ENCODE measurements around the gene DOCK1.

Gene DOCK1

GRCh38 chr10:126945351-126946030 lies 40.3 kb downstream of the DOCK1 start:
- TF ChIP-seq, protein P1, sequence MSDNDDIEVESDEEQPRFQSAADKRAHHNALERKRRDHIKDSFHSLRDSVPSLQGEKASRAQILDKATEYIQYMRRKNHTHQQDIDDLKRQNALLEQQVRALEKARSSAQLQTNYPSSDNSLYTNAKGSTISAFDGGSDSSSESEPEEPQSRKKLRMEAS (IDR thresholded peaks at IDR 0.05; ENCODE audit: low read depth, low read length): no peak
- no peak for TF ChIP-seq POLR2A (IDR thresholded peaks at IDR 0.05; ENCODE audit: extremely low read depth, insufficient read length)
- TF ChIP-seq MYC (IDR thresholded peaks at IDR 0.05; ENCODE audit: low read depth, low read length): no peak
- TF ChIP-seq, protein P2, sequence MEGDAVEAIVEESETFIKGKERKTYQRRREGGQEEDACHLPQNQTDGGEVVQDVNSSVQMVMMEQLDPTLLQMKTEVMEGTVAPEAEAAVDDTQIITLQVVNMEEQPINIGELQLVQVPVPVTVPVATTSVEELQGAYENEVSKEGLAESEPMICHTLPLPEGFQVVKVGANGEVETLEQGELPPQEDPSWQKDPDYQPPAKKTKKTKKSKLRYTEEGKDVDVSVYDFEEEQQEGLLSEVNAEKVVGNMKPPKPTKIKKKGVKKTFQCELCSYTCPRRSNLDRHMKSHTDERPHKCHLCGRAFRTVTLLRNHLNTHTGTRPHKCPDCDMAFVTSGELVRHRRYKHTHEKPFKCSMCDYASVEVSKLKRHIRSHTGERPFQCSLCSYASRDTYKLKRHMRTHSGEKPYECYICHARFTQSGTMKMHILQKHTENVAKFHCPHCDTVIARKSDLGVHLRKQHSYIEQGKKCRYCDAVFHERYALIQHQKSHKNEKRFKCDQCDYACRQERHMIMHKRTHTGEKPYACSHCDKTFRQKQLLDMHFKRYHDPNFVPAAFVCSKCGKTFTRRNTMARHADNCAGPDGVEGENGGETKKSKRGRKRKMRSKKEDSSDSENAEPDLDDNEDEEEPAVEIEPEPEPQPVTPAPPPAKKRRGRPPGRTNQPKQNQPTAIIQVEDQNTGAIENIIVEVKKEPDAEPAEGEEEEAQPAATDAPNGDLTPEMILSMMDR (IDR thresholded peaks at IDR 0.05; ENCODE audit: low read depth, low read length): no peak
- H3K4me3 ChIP-seq (ENCODE audit: low read depth, low read length): no peak overlapping the region
- DNase-seq (ENCODE audit: low read depth): no peak

DNA sequence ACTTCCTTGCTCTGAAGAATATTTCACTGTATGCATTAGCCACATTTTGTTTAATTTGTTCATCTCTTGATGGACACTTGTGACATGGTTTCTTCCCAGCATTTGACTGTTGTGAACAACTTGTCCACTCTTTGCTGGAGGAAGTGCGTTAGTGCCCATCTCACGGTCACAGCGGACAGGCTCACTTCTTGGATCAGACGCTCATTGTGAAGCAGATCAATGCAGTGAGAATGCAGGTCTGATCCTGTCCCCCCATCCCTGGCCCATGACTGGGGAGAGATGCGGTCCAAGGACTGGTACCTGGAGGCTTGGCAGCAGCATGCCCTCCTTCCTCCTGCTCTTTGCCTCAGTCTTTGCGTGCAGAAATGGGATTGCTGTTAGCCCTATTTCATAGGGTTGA lies 41.5 kb downstream of the DOCK1 start:
- H3K4me3 ChIP-seq (ENCODE audit: low read depth, low read length): no peak overlapping the region
- TF ChIP-seq, protein P1 (IDR thresholded peaks at IDR 0.05; ENCODE audit: low read depth, low read length): no peak
- no peak for DNase-seq (ENCODE audit: low read depth)

- TF ChIP-seq POLR2A (IDR thresholded peaks at IDR 0.05; ENCODE audit: extremely low read depth, insufficient read length) (no peak), MYC (IDR thresholded peaks at IDR 0.05; ENCODE audit: low read depth, low read length) (no peak)
- TF ChIP-seq, protein P2 (IDR thresholded peaks at IDR 0.05; ENCODE audit: low read depth, low read length): no peak
- TF ChIP-seq, protein P1 (IDR thresholded peaks at IDR 0.05; ENCODE audit: low read depth, low read length): no peak
These were observed 43.3 kb downstream of the DOCK1 start for GRCh38 chr10:126948355-126949160.

DNA sequence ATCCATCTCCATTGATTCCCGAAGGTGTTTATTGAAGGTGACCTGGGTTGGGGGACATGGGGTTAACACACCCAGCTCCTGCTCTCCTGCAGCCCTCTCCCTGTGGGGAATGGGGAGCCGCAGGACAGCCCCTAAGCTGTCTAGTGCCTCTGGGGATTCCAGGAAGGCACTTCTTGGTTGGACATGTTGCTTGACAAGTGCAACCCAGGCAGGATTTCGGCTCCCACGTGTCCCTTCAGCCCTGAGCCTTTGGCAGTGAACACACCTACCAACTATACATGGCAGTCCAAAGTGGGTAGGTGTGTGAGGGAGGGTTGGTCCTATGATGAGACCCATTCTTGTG lies 43.9 kb downstream of the DOCK1 start:
- DNase-seq (ENCODE audit: low read depth): no peak
- TF ChIP-seq, protein P1 (IDR thresholded peaks at IDR 0.05; ENCODE audit: low read depth, low read length): no peak
- TF ChIP-seq, protein P2 (IDR thresholded peaks at IDR 0.05; ENCODE audit: low read depth, low read length): no peak
- TF ChIP-seq POLR2A (IDR thresholded peaks at IDR 0.05; ENCODE audit: extremely low read depth, insufficient read length) (no peak), MYC (IDR thresholded peaks at IDR 0.05; ENCODE audit: low read depth, low read length) (no peak)
- H3K4me3 ChIP-seq (ENCODE audit: low read depth, low read length): no peak overlapping the region

More at GRCh38 chr10:126948355-126949160, 43.3 kb downstream of the DOCK1 start:
- H3K4me3 ChIP-seq (ENCODE audit: low read depth, low read length): no peak overlapping the region
- no peak for DNase-seq (ENCODE audit: low read depth)

DNA sequence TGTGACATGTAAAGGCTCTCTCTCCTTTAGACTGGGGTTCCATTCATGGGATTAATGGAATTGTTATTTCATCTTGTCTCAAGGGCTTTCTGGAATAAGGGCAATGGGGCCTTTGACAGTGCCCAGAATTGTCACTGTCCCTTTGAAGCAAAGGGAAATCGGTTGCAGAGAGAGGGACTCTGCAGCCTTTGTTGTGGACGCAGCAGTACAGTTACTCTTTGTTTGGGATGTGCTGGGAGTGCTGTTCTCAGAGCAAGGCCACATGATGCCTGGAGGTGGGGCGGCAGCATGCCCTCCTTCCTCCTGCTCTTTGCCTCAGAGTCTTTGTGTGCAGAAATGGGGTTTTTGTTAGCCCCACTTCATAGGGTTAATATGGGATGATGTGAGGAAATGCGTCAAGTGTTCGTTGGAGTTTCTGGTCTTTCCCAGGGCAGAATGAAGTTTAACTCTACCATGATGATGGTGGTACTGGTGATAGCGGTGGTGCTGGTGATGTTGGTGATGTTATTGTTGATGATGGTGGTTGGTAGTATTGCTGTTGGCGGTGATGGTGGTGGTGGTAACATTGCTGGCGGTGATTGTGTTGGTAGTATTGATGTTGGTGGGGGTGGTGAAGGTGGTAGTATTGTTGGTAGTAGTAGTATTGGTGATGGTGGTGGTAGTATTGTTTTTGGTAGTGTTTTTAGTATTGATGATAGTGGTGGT lies 45.3 kb downstream of the DOCK1 start:
- TF ChIP-seq, protein P2 (IDR thresholded peaks at IDR 0.05; ENCODE audit: low read depth, low read length): no peak
- TF ChIP-seq, protein P1 (IDR thresholded peaks at IDR 0.05; ENCODE audit: low read depth, low read length): no peak
- TF ChIP-seq POLR2A (IDR thresholded peaks at IDR 0.05; ENCODE audit: extremely low read depth, insufficient read length): no peak
- TF ChIP-seq MYC (IDR thresholded peaks at IDR 0.05; ENCODE audit: low read depth, low read length): no peak
- DNase-seq (ENCODE audit: low read depth): no peak
- no peak overlapping the region for H3K4me3 ChIP-seq (ENCODE audit: low read depth, low read length)

All from NB4 (cell line).